ENCODE results near the gene ALG11.
"Not testable (repeated sequence)": the region's sequence is repeated elsewhere in the genome, so short reads cannot be mapped to it uniquely, and the experiment has no call there.

The ALG11 gene

GRCh38 chr13:52011632-52012511 lies at the start of gene ALG11:
Gene ALG11 (plus strand): TSS chr13:52012398. CDS start chr13:52012419, 21 bp downstream.
- DNase-seq, result peak; percentile 97

GRCh38 chr13:51966186-51966585 lies 46.0 kb upstream of the ALG11 start:
- no peak for DNase-seq

GRCh38 chr13:51967482-51968446 lies 44.4 kb upstream of the ALG11 start:
- no peak for DNase-seq

- DNase-seq, result no peak
Measured at GRCh38 chr13:51970349-51970748, 41.8 kb upstream of the ALG11 start.

- no peak for DNase-seq
Measured at GRCh38 chr13:51971520-51972426, 40.4 kb upstream of the ALG11 start.

- DNase-seq, result no peak
Measured at GRCh38 chr13:51974482-51974881, 37.7 kb upstream of the ALG11 start.

GRCh38 chr13:51976423-51976822 lies 35.8 kb upstream of the ALG11 start:
- no peak for DNase-seq

- no peak for DNase-seq
Measured at GRCh38 chr13:51976890-51977289, 35.3 kb upstream of the ALG11 start.

GRCh38 chr13:51977625-51978024 lies 34.6 kb upstream of the ALG11 start:
- no peak for DNase-seq

- no peak for DNase-seq
Measured at GRCh38 chr13:51978796-51979556, 33.2 kb upstream of the ALG11 start.

GRCh38 chr13:51980908-51981307 lies 31.3 kb upstream of the ALG11 start:
- DNase-seq, result no peak

GRCh38 chr13:51981355-51981754 lies 30.8 kb upstream of the ALG11 start:
- DNase-seq, result no peak

GRCh38 chr13:51983292-51983691 lies 28.9 kb upstream of the ALG11 start:
- DNase-seq, result not testable (repeated sequence)

- not testable (repeated sequence) for DNase-seq
Measured at GRCh38 chr13:51984904-51985303, 27.3 kb upstream of the ALG11 start.

GRCh38 chr13:51988988-51989618 lies 23.1 kb upstream of the ALG11 start:
- no peak for DNase-seq

GRCh38 chr13:51993713-51994112 lies 18.5 kb upstream of the ALG11 start:
- DNase-seq, result no peak

GRCh38 chr13:51995677-51996551 lies 16.3 kb upstream of the ALG11 start:
- DNase-seq, result no peak

GRCh38 chr13:51996641-51997040 lies 15.6 kb upstream of the ALG11 start:
- no peak for DNase-seq

- DNase-seq, result no peak
Measured at GRCh38 chr13:51997186-51997585, 15.0 kb upstream of the ALG11 start.

All from NCI-H2171 (cell line).